ENCODE measurements around the gene VWA5B2.

The VWA5B2 gene

DNA sequence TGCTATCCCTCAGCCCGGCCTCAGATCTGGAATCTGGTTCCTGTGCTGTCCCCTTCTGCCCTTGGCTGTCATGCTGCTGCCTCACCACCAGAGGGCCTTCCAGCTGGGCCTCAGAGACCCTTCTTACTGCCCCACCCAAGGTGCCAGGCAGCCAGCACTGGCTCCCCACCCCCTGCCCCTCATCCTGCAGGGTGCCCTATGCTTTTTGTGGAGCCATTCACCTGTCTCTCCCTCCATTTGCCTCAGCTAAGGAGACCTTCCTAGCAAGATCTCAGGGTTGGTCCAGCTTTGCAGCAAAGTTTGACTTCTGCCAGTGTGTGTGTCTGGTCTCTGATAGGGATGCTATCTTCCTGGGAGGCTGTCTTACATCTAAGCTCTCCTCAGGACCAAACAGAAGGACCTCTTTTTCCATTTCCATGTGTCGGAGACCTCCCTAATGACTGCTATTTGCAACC lies 1.9 kb upstream of the VWA5B2 start:
- DNase-seq, result no peak

DNA sequence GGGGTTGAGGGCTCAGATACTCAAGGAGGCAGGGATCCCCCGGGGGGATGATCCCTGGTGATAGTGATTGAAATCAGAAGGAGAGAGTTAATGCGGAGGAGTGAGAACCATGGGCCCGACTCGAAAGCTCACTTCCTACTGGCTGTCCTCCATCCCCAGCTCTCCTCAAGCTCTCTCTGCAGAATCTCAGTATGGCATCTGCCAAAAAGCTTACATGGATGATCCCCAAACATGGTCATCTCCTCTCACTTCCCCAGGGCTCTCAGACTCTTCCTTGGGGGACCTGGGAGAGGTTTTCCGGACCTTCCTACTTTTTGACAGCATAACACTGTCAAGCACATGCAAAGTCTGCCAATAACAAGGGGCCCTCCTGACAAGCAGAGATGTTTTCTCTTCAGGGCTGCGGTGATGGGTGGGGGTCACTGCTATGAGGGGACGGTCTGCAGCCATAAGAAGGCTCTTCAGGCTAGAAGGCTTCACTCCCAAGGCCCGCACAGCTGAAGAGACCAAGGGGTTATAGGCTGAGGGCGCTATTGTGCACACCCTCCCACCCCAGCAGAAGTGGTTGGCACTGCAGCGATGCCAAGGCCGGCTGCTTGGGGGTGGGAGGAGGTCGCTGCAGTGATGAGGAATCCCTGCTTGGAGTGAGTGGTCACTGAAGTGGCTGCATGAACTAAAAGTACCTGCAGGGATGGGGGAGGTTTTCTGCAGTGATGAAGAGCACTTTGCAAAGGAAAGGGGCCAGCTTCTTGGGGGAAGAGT lies 828 bp upstream of the VWA5B2 start:
- no peak for DNase-seq

DNA sequence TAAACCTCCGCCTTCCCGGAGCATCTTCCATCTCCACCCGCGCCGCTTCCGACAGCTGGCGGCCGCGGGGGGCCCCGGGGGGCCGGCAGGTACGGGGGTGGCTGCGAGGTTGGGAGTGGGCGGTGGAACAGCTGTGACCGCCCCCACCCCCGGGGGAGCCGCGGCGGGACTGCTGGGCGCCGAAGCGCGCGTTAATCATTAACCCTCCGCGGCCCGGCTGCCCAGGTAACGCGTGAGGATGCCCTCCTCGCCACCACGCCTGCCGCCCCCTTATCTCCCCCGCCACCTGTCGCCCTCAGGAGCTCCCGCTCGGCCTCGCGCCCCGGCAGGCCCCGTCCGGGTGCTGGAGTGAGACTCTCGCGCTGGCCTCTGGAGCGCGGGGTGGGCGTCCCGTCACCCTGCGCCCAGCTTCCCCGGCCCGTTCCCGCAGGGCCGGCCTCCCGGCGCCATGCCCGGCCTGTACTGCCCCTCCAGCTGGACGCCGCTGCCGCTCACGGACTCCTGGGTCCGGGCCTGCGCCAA lies 757 bp downstream of the VWA5B2 start:
- DNase-seq, result no peak

DNA sequence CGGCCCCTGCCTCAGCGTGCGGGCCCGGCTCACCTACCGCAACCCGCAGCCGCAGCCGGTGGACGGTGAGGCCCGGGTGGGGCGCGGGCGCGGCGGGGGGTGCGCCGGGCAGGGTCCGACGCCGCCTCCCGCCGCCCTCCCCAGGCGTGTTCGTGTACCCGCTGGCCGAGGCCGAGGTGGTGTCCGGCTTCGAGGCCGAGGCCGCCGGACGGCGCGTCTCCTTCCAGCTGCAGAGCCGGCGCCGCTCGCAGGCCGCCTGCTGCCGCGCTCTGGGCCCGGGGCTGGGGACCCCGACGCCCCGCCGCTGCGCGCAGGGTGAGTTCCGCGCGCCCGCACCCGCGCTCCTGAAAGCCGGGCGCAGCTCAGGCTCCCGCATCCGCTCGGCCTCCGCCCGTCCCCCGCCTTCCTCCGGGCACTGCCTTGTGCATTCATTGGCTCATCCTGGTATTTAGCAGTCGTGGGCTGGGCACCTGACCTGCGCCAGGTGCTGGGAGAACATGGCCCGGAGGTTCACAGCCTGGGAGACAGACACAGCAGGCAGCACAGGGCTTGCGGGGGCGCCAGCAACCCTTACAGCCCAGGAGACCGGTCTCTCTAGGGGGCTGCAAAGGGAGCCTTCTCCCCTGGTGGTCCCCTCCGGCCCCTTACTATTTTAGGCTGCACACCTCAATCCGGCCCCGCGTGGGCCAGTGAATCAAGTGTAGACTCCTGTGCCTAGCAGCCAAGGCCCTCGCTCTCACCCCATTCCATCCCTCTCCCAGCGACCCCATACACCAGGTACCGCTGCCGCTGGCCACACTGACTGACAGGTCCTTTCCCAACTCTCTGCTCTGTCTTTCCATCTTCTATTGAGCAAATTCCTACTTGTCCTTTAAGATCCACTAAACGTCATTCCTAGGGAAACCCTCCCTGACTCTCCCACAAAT lies 1.5 kb downstream of the VWA5B2 start:
- DNase-seq, result peak; percentile 68

DNA sequence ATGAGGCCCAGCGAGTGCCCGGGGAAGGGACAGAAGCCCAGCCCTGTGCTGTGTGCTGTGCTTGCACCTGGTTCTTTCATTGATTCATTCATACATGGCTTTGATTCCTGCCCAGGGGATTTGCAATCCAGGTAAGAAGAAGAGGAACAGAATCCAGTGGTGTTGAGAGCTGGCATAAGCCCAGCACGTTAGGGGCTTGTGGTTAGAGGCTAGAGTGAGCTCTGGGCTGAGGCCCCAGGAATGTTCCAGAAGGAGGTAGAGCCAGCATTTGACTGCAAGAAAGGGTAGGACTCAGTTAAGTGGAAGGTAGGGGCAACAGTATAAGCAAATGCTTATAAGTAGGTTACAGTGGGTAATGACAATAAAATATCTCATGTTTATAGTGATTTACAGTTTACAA lies 2.3 kb downstream of the VWA5B2 start:
- no peak for DNase-seq

DNA sequence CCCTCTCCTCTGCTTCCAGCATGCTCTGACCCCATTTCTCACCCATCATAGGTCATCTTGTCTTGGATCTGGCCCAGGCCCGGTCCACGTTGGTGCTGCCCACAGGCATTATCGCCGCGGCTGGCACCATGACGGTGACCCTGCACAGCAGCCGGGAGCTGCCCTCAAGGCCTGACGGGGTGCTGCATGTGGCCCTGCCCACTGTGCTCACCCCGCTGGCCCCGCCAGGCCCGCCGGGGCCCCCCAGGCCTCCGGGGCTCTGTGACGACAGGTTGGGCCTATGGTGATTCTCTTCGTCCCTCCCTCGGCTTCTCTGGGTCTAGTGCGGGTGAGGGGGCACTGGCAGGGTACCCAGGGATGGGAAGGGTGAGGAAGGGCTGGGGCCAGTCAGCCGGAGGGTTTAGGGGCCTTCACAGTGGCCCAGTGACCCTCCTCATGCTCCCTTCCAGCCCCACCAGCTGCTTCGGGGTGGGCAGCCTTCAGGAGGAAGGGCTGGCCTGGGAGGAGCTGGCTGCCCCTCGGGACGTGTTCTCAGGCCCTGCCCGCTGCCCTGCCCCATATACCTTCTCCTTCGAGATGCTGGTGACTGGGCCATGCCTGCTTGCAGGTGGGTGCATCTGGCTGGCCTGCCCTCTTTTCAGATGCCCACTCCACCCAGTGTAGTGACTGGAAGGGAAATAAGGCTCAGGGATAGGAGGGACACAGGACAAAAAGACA lies 3.9 kb downstream of the VWA5B2 start:
- no peak for DNase-seq

DNA sequence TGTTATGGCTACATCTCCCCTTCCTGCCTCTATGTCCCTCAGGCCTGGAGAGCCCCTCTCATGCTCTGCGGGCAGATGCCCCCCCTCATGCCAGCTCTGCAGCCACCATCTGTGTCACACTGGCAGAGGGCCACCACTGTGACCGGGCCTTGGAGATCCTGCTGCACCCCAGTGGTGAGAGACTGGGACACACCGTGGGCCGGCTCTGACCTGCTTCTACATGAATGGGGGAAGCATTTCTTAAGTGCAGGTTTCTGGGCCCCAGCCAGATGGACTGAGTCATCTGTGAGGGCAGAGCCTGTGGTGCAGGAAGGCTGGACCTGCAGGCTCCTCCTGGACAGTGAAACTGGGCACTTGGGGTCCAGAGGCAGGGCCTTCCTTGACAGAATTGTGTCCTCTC lies 4.8 kb downstream of the VWA5B2 start:
- DNase-seq, result no peak

DNA sequence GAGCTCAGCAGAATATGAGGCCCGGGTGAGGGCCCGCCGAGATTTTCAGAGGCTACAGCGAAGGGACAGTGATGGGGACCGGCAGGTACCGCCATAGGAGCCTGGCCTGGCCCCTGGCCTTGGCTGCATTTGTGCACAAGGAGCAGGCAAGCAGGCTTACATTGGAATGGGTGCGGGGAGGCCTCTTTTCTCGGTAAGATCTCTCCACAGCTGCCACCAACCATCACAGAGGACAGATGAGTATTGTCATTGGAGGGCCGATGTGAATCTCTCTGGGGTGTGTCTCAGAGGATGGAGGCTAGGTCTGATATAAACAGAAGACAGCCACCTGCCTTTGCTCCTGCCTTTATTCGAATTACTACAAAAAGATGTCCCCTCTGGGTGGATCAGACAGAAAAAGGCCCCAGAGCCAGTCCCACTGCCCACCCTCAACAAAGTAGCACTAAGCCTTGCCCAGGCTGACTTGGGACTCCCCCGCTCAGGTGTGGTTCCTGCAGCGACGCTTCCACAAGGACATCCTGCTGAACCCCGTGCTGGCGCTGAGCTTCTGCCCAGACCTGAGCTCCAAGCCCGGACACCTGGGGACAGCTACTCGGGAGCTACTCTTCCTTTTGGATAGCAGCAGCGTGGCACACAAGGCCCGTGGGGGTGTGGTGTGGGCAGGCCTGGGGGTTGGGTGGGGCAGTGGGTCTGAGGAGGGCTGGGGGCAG lies 5.4 kb downstream of the VWA5B2 start:
- DNase-seq, result no peak

DNA sequence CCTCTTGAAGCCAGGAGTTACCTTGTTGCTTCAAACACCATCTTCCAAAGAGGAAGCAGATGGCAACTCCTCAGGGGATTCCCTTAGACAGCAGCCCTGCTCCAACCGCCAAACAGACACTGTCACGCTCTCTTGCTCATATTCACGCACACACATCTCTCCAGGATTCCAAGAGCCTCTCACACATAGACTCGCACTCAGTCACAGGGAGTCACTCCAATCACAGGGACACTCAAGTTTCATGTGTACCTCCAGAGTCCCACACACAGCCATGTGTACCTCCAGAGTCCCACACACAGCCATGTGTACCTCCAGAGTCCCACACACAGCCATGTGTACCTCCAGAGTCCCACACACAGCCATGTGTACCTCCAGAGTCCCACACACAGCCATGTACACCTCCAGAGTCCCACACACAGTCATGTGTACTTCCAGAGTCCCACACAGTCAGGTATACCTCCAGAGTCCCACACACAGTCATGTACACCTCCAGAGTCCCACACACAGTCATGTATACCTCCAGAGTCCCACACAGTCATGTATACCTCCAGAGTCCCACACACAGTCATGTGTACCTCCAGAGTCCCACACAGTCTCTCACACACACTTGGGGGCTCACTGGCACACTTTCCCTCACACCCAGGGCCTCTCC lies 6.1 kb downstream of the VWA5B2 start:
- DNase-seq, result no peak

DNA sequence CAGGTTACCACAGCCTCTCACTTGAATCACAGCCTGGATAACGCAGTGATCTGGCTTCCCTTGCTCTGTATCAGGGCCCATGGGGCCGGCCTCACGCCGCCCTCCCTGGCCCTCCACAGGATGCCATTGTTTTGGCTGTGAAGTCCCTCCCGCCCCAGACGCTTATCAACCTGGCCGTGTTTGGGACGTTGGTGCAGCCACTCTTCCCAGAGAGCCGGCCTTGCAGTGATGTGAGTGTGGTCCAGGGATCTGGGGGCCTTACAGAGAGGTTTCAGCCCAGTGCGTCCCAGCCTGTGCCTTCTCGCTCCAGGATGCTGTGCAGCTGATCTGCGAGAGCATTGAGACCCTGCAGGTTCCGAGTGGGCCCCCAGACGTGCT lies 6.6 kb downstream of the VWA5B2 start:
- no peak for DNase-seq

DNA sequence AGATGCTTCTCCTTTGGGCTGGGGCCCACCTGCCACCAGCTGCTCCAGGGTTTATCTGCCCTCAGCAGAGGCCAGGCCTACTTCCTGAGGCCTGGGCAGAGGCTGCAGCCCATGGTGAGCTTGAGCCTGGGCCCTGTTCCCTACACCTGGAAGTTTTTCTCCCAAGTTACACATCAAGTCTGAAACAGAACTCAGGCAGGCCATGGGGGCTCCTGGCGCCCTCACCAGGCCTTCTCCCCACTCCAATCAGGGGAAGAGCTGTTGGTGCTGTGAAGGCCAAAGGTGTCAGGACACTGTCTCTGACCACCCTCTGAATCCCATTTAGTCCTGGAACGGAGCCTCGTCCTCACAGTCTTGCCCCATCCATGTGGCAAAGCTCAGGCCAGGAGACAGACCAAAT lies 7.3 kb downstream of the VWA5B2 start:
- no peak for DNase-seq

DNA sequence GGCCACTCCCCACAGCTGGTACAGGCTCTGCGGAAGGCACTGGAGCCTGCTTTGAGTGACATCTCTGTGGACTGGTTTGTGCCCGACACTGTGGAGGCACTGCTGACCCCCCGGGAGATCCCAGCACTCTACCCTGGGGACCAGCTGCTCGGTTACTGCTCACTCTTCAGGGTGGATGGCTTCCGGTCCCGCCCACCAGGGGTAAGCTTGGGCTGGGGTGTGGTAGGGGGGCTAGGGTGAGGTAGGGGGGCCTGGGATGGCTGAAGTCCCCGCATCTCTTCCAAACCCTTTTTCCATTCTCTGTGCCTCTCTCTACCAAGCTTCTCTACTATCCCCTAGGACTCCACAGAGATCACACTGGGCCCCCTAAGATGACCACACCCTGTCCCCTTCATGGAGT lies 7.8 kb downstream of the VWA5B2 start:
- no peak for DNase-seq

DNA sequence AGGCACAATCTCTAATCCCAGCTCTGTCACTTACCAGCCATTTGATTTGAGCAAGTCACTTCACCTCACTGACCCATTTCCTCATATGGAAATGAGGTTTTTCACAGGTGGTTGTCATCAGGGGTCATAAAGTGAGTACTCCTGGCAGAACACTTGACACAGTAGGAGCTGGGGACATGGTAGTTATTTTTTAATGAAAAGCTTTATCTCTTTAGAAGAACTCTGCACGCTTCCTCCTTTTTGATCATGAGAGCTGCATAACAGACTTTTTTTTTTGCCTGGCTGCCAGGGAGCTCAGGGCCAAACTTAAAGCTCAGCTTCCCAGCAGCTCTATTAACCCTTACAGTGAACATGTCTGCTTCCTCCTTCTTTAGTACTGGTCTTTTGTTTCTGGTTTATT lies 8.4 kb downstream of the VWA5B2 start:
- no peak for DNase-seq

DNA sequence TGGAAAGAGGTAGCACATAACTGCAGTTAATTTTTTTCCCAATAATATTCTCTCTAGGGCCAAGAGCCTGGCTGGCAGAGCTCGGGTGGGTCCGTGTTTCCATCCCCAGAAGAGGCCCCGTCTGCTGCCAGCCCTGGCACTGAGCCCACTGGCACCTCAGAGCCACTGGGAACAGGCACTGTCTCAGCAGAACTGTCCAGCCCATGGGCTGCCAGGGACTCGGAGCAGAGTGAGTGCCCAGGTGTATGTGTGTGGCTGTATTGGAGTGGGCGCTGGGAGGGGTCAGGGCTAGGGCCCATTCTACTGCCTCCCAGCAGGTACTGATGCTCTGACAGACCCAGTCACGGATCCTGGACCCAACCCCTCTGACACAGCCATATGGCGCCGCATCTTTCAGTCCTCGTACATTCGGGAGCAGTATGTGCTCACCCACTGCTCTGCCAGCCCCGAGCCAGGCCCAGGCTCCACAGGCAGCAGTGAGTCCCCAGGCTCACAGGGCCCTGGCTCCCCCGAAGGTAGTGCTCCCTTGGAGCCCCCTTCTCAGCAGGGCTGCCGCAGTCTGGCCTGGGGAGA lies 8.9 kb downstream of the VWA5B2 start:
- DNase-seq, result no peak

DNA sequence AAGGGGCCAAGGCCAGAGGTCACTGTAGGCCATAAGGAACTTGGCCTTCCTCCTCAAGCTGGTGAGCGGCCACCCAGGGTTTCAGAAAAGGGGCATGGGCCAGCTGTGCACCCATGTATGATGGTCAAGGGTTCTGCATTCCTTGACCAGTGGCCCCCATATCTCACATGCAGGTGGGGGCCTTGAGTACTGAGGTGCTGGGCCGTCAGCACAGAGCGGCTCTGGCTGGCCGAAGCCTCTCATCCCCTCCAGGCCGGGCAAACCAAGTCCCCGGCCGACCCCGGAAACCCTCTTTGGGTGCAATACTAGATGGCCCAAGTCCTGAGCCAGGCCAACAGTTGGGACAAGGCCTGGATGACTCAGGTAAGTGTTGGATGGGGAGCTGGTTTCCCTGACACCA lies 9.8 kb downstream of the VWA5B2 start:
- DNase-seq, result no peak

DNA sequence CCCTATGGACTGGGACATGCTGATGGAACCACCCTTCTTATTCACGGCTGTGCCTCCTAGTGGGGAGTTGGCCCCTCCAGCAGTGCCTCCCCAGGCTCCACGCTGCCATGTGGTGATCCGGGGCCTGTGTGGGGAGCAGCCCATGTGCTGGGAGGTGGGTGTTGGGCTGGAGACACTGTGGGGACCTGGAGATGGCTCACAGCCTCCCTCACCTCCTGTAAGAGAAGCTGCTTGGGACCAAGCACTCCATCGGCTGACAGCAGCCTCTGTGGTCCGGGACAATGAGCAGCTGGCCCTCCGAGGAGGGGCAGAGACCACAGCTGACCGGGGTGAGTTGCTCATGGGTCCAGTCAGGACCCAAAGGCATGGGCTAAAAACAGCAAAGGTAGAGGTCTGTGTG lies 10.3 kb downstream of the VWA5B2 start:
- no peak for DNase-seq

DNA sequence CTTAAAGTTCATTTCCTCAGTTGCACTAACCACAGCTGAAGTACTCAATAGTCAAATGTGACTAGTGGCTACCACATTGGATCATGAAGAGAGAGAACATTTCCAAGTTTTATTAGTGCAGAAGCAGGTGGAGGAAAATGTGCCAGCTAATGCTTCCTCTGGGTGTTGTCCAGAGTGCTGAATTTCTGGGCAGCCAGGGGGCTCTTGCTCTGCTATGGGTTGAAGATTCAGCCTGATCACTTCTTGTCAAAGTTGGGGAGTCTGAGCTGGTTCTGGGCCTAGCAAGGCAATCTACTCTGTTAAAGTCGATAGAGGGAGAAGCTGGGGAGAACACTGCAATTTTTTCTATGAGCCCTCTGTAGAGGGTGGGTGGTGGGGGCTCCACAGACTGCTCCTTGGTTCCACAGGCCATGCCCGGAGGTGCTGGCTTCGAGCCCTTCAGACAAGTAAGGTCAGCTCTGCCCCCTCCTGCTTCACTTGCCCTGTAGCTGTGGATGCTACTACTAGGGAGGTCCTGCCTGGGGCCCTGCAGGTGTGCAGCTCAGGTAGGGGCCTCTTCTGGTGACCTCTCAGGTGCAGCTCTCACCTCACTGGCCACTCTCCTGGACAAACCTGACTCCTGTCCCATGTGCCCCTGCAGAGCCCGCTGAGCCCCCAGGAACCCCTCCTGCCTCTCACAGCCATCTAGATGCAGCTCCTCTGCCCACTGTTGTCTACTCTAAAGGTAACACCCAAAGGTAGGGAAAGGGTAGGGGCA lies 11.2 kb downstream of the VWA5B2 start:
- no peak for DNase-seq

DNA sequence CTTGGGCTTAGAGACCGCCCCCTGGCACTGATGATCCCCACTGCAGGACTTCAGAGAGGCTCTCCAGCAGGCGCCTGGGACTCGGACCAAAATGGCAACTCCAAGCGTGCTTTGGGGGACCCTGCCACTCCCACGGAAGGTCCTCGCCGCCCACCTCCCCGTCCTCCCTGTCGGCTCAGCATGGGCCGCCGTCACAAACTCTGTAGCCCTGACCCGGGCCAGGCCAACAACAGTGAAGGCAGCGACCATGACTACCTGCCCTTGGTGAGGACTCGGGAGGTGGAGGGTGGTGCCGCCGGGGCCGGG lies 11.7 kb downstream of the VWA5B2 start:
- DNase-seq, result no peak

DNA sequence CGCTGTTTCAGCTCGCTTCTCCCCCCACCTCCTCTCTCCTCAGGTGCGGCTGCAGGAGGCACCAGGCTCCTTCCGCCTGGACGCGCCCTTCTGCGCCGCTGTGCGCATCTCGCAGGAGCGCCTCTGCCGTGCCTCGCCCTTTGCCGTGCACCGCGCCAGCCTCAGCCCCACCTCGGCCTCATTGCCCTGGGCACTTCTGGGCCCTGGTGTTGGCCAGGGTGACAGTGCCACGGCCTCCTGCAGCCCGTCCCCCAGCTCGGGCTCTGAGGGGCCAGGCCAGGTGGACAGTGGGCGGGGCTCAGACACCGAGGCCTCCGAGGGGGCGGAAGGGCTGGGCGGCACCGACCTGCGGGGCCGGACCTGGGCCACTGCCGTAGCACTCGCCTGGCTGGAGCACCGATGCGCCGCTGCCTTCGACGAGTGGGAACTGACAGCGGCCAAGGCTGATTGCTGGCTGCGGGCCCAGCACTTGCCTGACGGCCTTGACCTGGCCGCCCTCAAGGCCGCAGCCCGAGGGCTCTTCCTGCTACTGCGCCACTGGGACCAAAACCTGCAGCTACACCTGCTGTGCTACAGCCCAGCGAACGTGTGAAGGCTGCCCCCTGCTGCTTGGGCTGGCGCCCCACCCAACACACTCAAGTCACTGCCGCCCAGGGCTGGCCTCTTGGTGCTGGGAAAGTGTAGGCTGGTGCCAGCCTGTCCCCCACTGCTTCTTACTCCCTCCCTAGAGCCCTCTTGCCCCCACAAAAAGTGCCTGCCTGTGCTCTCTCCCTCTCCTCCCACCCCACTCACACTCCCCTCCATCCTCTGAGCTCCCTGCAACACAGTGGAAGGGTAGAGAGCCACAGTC lies 12.3 kb downstream of the VWA5B2 start:
- peak; percentile 64 for DNase-seq

DNA sequence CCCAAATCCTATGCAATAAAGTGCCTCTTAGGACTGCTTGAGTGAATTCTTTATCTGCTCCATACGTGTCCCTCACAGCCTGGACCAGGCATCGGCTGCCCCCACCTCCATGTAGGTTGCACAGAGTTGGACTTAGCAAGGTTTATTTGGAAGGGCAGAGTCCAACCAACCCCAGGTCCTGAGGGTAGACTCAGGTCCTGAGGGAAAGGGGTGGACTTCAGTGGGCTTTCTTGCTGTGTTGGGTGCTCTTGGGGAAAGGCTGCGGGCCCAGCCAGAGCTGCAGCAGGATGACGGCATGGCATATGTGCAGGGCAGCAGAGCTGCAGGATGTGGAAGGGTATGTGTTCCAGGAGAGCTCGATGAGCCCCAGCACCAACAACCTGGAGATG lies 12.9 kb downstream of the VWA5B2 start:
- DNase-seq, result no peak
